ENCODE results near the gene KDM5B. TPM values are rescaled to one million over a fixed set of nuclear protein-coding genes. Genes with fewer than 3 reads are reported as not detected.

The KDM5B gene
- total RNA-seq, 1 experiment from 2014 or later, result 44.6 TPM

- TF ChIP-seq ZBTB33 (IDR thresholded peaks at IDR 0.05; ENCODE audit: extremely low read depth, insufficient replicate concordance, low read length) (no peak), SRF (IDR thresholded peaks at IDR 0.05; ENCODE audit: low read depth) (no peak), ZNF274 (IDR thresholded peaks at IDR 0.05; ENCODE audit: low read depth, low read length) (no peak), YY1 (IDR thresholded peaks at IDR 0.05; ENCODE audit: extremely low read depth, insufficient replicate concordance, low read depth, low read length) (no peak), MAX (IDR thresholded peaks at IDR 0.05) (no peak), SP1 (IDR thresholded peaks at IDR 0.05; ENCODE audit: low read depth) (no peak), REST (IDR thresholded peaks at IDR 0.05; ENCODE audit: low read depth) (no peak)
- no peak overlapping the region for H3K4me2 ChIP-seq (ENCODE audit: low read length)
- BruUV-seq (replicated peaks), result no TSS peak
- intact Hi-C loops (cut with micrococcal nuclease), result no loop called here
- H2AFZ ChIP-seq (ENCODE audit: low read depth, low read length, poor library complexity, severe bottlenecking), result no peak overlapping the region
- ChIA-PET POLR2A (no interaction called here), RAD21 (ENCODE audit: low non-redundant PET in 1 of 2, low total read pairs in 2 of 2, uncharacterized antibody in 2 of 2, unreplicated experiment in 2 of 2) (no interaction called here), CTCF (no interaction called here)
- no peak overlapping the region for H3K9ac ChIP-seq (ENCODE audit: low read length)
- no peaks in the 10 kb centered on the region for H3K9me3 ChIP-seq (ENCODE audit: control insufficient read depth in 1 of 2, insufficient read depth in 1 of 2, low read depth in 1 of 2, low read length in 2 of 2)
- H3K4me3 ChIP-seq (replicated peaks in 1 of 2; ENCODE audit: low read depth in 1 of 2, low read length in 2 of 2), result no peak overlapping the region
- H3K27ac ChIP-seq (ENCODE audit: low read depth, low read length), result no peak overlapping the region
- H3K36me3 ChIP-seq (ENCODE audit: control insufficient read depth in 1 of 2, insufficient read depth in 2 of 2, low read length in 2 of 2), result no peaks in the 10 kb centered on the region
- H3K27me3 ChIP-seq (ENCODE audit: insufficient read depth, low read length), result peaks cover 88% of the 10 kb centered on the region
- H3K79me2 ChIP-seq (ENCODE audit: insufficient read depth, low read length), result no peaks in the 10 kb centered on the region
- no peaks in the 10 kb centered on the region for H4K20me1 ChIP-seq (ENCODE audit: insufficient read depth)
- H3K9me2 ChIP-seq (ENCODE audit: insufficient read depth), result no peaks in the 10 kb centered on the region
- DNase-seq (ENCODE audit: low read depth, low spot score) (no peak), ATAC-seq (no peak)
- no peaks in the 10 kb centered on the region for H3K4me1 ChIP-seq (ENCODE audit: control insufficient read depth in 1 of 2, insufficient read depth in 2 of 2, low read length in 2 of 2)
These were observed 105.0 kb downstream of the KDM5B start for GRCh38 chr1:202703191-202703590.

Measured in HCT116 (cell line).